Mesendoderm (in vitro differentiated cells): Measurements from ENCODE around the gene HS3ST5.
A peak's percentile ranks its signal among the peaks of the same experiment; 100 is the strongest.

Experiments used
- DNase-seq: peaks from one replicate; pipeline ENCODE4 v3.0.0; 2013
- H2AK5ac ChIP-seq: 2 replicates; pipeline ENCODE4 v1.6.1; 2013; ENCODE audit warnings: low read length, inconsistent platforms
- H2BK120ac ChIP-seq: 2 replicates; pipeline ENCODE4 v1.6.1; 2013; ENCODE audit warnings: low read depth, mild to moderate bottlenecking, low read length, moderate library complexity, mixed read lengths
- H2BK15ac ChIP-seq: replicated peaks from 2 replicates; pipeline ENCODE4 v1.6.1; 2013; ENCODE audit warnings: low read depth, mild to moderate bottlenecking, moderate library complexity
- H2BK5ac ChIP-seq: 2 replicates; pipeline ENCODE4 v1.6.1; 2013; ENCODE audit warnings: low read length, inconsistent platforms
- H3K18ac ChIP-seq: 2 replicates; pipeline ENCODE4 v1.6.1; 2013; ENCODE audit warnings: mild to moderate bottlenecking, low read length, mixed read lengths
- H3K23ac ChIP-seq: one replicate; pipeline ENCODE4 v1.6.1; 2013; ENCODE audit warnings: low read length
- H3K27ac ChIP-seq: 2 replicates; pipeline ENCODE4 v1.5.1; 2013; ENCODE audit warnings: low read depth, mild to moderate bottlenecking, inconsistent platforms, low read length, moderate library complexity
- H3K27me3 ChIP-seq: 2 replicates; pipeline ENCODE4 v1.6.1; 2013; ENCODE audit warnings: low read length, control low read depth, mild to moderate bottlenecking, inconsistent platforms; ENCODE audit not compliant: insufficient read depth, poor library complexity
- H3K36me3 ChIP-seq: 2 replicates; pipeline ENCODE4 v1.6.1; 2013; ENCODE audit warnings: low read length, inconsistent platforms; ENCODE audit not compliant: control insufficient read depth, insufficient read depth
- H3K4ac ChIP-seq: one replicate; pipeline ENCODE4 v1.6.1; 2013; ENCODE audit warnings: low read depth, mild to moderate bottlenecking, low read length, moderate library complexity
- H3K4me1 ChIP-seq: 2 replicates; pipeline ENCODE4 v1.6.1; 2013; ENCODE audit warnings: low read depth, low read length, inconsistent platforms; ENCODE audit not compliant: control insufficient read depth
- H3K4me2 ChIP-seq: 2 replicates; pipeline ENCODE4 v1.6.1; 2013; ENCODE audit warnings: low read length
- H3K4me3 ChIP-seq: 2 replicates; pipeline ENCODE4 v1.5.1; 2013; ENCODE audit warnings: mild to moderate bottlenecking, low read length
- H3K56ac ChIP-seq: one replicate; pipeline ENCODE4 v1.6.1; 2013; ENCODE audit warnings: low read length
- H3K79me1 ChIP-seq: 2 replicates; pipeline ENCODE4 v1.6.1; 2013; ENCODE audit warnings: low read length, inconsistent platforms
- H3K79me2 ChIP-seq: 2 replicates; pipeline ENCODE4 v1.6.1; 2013; ENCODE audit warnings: mild to moderate bottlenecking, low read length; ENCODE audit not compliant: control insufficient read depth, insufficient read depth
- H3K9ac ChIP-seq: 2 replicates; pipeline ENCODE4 v1.6.1; 2013; ENCODE audit warnings: low read length, inconsistent platforms
- H4K5ac ChIP-seq: one replicate; pipeline ENCODE4 v1.6.1; 2013; ENCODE audit warnings: low read length
- H4K8ac ChIP-seq: one replicate; pipeline ENCODE4 v1.6.1; 2013; ENCODE audit warnings: low read depth, mild to moderate bottlenecking, control low read depth, low read length, moderate library complexity
- WGBS: extraction: QIAGEN DNeasy Blood & Tissue Kit; methylation state at CpG from one replicate; pipeline ENCODE4 v1.1.7; 2013; ENCODE audit warnings: low lambda C conversion rate, missing lambda C conversion rate; ENCODE audit not compliant: insufficient coverage; ENCODE audit errors: extremely low coverage; 5-methylcytosine and 5-hydroxymethylcytosine counted together

HS3ST5 gene

DNA sequence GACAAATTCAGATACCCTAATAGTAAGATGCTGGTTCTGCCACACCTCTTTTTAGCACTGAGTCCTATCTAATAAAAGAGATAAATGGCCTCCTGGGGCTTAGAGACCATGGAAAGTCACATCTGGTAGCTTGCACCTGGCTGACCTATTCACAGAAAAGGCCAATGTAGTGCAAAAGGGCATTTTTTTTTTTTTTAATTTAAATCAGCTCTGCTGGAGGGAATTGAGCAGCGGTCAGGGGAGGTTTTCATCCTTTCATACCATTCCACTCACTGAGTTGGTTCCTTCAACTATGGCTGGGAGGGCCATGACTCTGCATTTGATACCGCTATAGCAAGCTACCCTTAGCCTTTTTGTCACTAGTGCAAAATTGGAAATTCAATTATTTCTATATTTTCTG is 20.1 kb upstream of the HS3ST5 start:
- Histone ChIP-seq H3K4me3 (no peak overlapping the region), H3K79me2 (no peaks in the 10 kb centered on the region), H4K5ac (no peak overlapping the region), H3K4me1 (peaks cover 4% of the 10 kb centered on the region), H3K27me3 (no peaks in the 10 kb centered on the region), H3K23ac (no peak overlapping the region), H3K56ac (no peak overlapping the region), H3K27ac (no peak overlapping the region), H3K18ac (no peak overlapping the region), H2AK5ac (no peak overlapping the region), H2BK15ac (no peak overlapping the region), H3K36me3 (no peaks in the 10 kb centered on the region), H3K4me2 (no peak overlapping the region), H2BK5ac (no peak overlapping the region), H3K9ac (no peak overlapping the region), H2BK120ac (no peak overlapping the region), H3K79me1 (no peaks in the 10 kb centered on the region), H3K4ac (no peak overlapping the region), H4K8ac (no peak overlapping the region)
- DNase-seq = peak; percentile 30
- no CpG with 5 or more reads among the region's 2 CpGs for WGBS

GRCh38 chr6:114362396-114362795 is 19.6 kb upstream of the HS3ST5 start:
- Histone ChIP-seq H3K18ac (peak overlapping the region; percentile 84), H2AK5ac (no peak overlapping the region), H3K9ac (no peak overlapping the region), H3K56ac (no peak overlapping the region), H3K23ac (no peak overlapping the region), H3K4me2 (no peak overlapping the region), H2BK5ac (no peak overlapping the region), H2BK120ac (peak overlapping the region; percentile 73), H3K79me1 (no peaks in the 10 kb centered on the region), H3K4me3 (no peak overlapping the region), H3K79me2 (no peaks in the 10 kb centered on the region), H4K5ac (no peak overlapping the region), H3K27me3 (no peaks in the 10 kb centered on the region), H3K4ac (no peak overlapping the region), H3K27ac (no peak overlapping the region), H3K4me1 (peaks cover 4% of the 10 kb centered on the region), H3K36me3 (no peaks in the 10 kb centered on the region), H4K8ac (no peak overlapping the region), H2BK15ac (no peak overlapping the region)
- no peak for DNase-seq
- no CpG with 5 or more reads among the region's 4 CpGs for WGBS

GRCh38 chr6:114361036-114361435 is 18.2 kb upstream of the HS3ST5 start:
- Histone ChIP-seq H2BK120ac (no peak overlapping the region), H3K36me3 (no peaks in the 10 kb centered on the region), H3K27me3 (no peaks in the 10 kb centered on the region), H3K18ac (no peak overlapping the region), H3K4me2 (no peak overlapping the region), H2BK15ac (peak overlapping the region; percentile 57), H3K4me1 (peaks cover 4% of the 10 kb centered on the region), H3K4ac (no peak overlapping the region), H3K23ac (no peak overlapping the region), H4K8ac (no peak overlapping the region), H2BK5ac (no peak overlapping the region), H4K5ac (no peak overlapping the region), H3K79me2 (no peaks in the 10 kb centered on the region), H3K9ac (no peak overlapping the region), H2AK5ac (no peak overlapping the region), H3K56ac (no peak overlapping the region), H3K79me1 (no peaks in the 10 kb centered on the region), H3K4me3 (no peak overlapping the region), H3K27ac (no peak overlapping the region)
- DNase-seq = peak; percentile 68
- WGBS = no CpG with 5 or more reads among the region's 1 CpG

DNA sequence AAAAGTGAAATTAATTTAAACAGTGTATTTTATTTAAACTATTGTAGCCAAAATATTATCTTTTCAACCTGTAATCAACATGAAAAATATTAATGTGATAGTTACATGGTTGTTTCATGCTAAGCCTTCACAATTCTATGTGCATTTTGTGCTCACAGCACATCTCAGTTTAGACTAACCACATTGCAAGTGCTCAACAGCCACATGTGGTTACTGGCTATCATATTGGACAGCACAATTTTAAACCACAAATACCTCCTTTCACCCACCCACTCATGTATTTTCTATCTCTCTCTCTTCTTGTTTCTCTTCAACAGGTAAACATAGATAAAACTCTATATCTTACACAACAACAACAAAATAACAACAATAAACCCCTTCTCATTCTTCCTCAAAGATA is 12.5 kb upstream of the HS3ST5 start:
- H2BK15ac ChIP-seq = no peak overlapping the region
- no peaks in the 10 kb centered on the region for H3K36me3 ChIP-seq
- no peak overlapping the region for H3K56ac ChIP-seq
- H3K23ac ChIP-seq = no peak overlapping the region
- H4K5ac ChIP-seq = no peak overlapping the region
- H3K79me2 ChIP-seq = no peaks in the 10 kb centered on the region
- no peak overlapping the region for H2BK5ac ChIP-seq
- no peak overlapping the region for H3K4me3 ChIP-seq
- H3K27me3 ChIP-seq = no peaks in the 10 kb centered on the region
- H3K9ac ChIP-seq = no peak overlapping the region
- H3K4me1 ChIP-seq = no peaks in the 10 kb centered on the region
- H3K27ac ChIP-seq = no peak overlapping the region
- H2BK120ac ChIP-seq = no peak overlapping the region
- H3K4ac ChIP-seq = no peak overlapping the region
- H4K8ac ChIP-seq = no peak overlapping the region
- DNase-seq = no peak
- no peak overlapping the region for H3K4me2 ChIP-seq
- H3K18ac ChIP-seq = no peak overlapping the region
- H2AK5ac ChIP-seq = no peak overlapping the region
- H3K79me1 ChIP-seq = no peaks in the 10 kb centered on the region

GRCh38 chr6:114354482-114354881 is 11.7 kb upstream of the HS3ST5 start:
- no peak overlapping the region for H4K8ac ChIP-seq
- no peak overlapping the region for H3K9ac ChIP-seq
- no peaks in the 10 kb centered on the region for H3K79me2 ChIP-seq
- H3K4me3 ChIP-seq = no peak overlapping the region
- H2BK120ac ChIP-seq = no peak overlapping the region
- H4K5ac ChIP-seq = no peak overlapping the region
- no peak overlapping the region for H3K23ac ChIP-seq
- H3K56ac ChIP-seq = no peak overlapping the region
- no peak overlapping the region for H3K27ac ChIP-seq
- H2AK5ac ChIP-seq = no peak overlapping the region
- no peak overlapping the region for H3K4me2 ChIP-seq
- H3K4me1 ChIP-seq = no peaks in the 10 kb centered on the region
- no peaks in the 10 kb centered on the region for H3K79me1 ChIP-seq
- H3K36me3 ChIP-seq = no peaks in the 10 kb centered on the region
- no peak for DNase-seq
- WGBS = no CpG with 5 or more reads among the region's 2 CpGs
- H3K18ac ChIP-seq = no peak overlapping the region
- H2BK5ac ChIP-seq = no peak overlapping the region
- H2BK15ac ChIP-seq = no peak overlapping the region
- H3K27me3 ChIP-seq = no peaks in the 10 kb centered on the region
- no peak overlapping the region for H3K4ac ChIP-seq

- no peak overlapping the region for H3K4me3 ChIP-seq
- WGBS = no CpG with 5 or more reads among the region's 4 CpGs
Observed at GRCh38 chr6:114346451-114346850, 3.6 kb upstream of the HS3ST5 start.

More at GRCh38 chr6:114346451-114346850, 3.6 kb upstream of the HS3ST5 start:
- H4K5ac ChIP-seq = no peak overlapping the region
- no peak overlapping the region for H3K4me2 ChIP-seq
- no peak overlapping the region for H4K8ac ChIP-seq
- H3K27ac ChIP-seq = no peak overlapping the region
- H3K36me3 ChIP-seq = no peaks in the 10 kb centered on the region
- no peak overlapping the region for H2BK120ac ChIP-seq
- H3K79me2 ChIP-seq = peaks cover 5% of the 10 kb centered on the region
- DNase-seq = no peak
- H3K4me1 ChIP-seq = peaks cover 2% of the 10 kb centered on the region
- no peaks in the 10 kb centered on the region for H3K27me3 ChIP-seq
- H3K9ac ChIP-seq = no peak overlapping the region
- no peaks in the 10 kb centered on the region for H3K79me1 ChIP-seq
- H3K4ac ChIP-seq = no peak overlapping the region
- no peak overlapping the region for H3K23ac ChIP-seq
- no peak overlapping the region for H2BK5ac ChIP-seq
- H2BK15ac ChIP-seq = no peak overlapping the region
- H3K18ac ChIP-seq = no peak overlapping the region
- no peak overlapping the region for H3K56ac ChIP-seq
- H2AK5ac ChIP-seq = no peak overlapping the region
